GM10266 (cell line): ENCODE data around the gene PSAPL1.

Source experiments
- DNase-seq: peaks from one replicate; pipeline ENCODE4 v3.0.0; 2012; ENCODE audit errors: extremely low spot score
- TF ChIP-seq, protein P1 (sequence below): IDR thresholded peaks from 2 replicates; pipeline ENCODE4 v1.5.1; 2012; ENCODE audit warnings: mild to moderate bottlenecking, low read depth; ENCODE audit not compliant: control insufficient read depth, insufficient read depth; ENCODE audit errors: missing control alignments

The PSAPL1 gene

GRCh38 chr4:7450775-7451433, 16.2 kb upstream of the PSAPL1 start:
- no peak for DNase-seq
- TF ChIP-seq, protein P1, sequence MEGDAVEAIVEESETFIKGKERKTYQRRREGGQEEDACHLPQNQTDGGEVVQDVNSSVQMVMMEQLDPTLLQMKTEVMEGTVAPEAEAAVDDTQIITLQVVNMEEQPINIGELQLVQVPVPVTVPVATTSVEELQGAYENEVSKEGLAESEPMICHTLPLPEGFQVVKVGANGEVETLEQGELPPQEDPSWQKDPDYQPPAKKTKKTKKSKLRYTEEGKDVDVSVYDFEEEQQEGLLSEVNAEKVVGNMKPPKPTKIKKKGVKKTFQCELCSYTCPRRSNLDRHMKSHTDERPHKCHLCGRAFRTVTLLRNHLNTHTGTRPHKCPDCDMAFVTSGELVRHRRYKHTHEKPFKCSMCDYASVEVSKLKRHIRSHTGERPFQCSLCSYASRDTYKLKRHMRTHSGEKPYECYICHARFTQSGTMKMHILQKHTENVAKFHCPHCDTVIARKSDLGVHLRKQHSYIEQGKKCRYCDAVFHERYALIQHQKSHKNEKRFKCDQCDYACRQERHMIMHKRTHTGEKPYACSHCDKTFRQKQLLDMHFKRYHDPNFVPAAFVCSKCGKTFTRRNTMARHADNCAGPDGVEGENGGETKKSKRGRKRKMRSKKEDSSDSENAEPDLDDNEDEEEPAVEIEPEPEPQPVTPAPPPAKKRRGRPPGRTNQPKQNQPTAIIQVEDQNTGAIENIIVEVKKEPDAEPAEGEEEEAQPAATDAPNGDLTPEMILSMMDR, result no peak

DNA sequence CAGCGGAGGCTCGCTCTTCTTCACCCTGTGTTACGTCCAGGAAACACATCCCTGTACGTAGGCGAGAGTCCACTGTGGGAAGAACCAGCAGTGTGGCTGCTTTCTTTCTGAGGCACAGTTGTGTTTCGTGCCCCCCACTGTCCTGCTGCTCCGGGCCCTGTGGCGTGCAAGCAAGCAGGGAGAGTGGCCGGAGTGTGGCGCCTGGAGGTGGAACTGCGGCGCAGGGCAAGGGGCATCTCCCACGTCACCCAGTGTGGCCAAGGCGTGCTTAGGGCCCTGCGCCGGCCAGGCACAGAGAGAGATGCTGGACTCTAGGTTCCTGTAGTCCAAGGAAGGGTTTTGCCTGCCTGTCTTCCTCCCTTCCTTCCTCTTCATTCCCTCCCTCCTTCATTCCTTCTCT, 13.3 kb upstream of the PSAPL1 start:
- TF ChIP-seq, protein P1, result no peak
- DNase-seq, result no peak

DNA sequence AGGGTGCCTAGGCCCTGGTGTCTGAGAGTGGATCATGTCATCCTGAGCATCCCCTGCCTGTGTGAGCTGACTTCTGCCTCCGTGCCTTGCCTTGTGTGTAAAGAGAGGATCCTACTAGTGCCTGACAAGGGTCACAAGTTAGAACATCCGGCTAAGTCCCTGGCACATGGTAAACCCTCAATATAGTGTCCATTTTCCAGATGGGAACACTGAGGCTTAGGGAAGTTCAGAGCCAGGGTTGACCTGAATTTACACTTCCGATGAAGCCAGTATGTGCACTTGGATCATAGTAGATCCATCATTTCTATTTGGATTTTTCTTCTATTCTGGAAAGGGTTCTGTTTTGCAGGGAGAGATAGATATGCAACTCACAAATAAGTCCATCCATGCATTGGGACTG, 12.5 kb upstream of the PSAPL1 start:
- no peak for DNase-seq
- TF ChIP-seq, protein P1, result no peak

DNA sequence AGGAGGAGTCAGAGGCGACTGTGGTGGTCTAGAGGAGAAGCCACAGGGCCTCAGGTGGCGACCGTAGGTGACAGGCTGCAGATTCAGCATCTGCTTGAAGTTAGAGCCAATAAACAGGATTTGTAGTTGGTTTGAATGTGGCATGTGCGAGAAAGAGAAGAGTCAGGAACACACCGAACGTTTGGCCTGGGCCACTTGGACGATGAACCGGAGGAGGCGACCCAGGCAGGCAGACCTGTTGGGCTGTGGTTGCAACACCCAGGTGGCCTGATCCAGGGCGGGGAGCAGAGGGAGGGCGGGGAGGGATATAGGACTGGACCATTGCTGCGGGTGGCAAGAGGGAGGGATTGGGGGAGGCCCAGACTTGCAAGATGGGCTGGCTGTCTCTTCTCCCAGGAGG, 10.0 kb upstream of the PSAPL1 start:
- no peak for DNase-seq
- TF ChIP-seq, protein P1, result no peak

DNA sequence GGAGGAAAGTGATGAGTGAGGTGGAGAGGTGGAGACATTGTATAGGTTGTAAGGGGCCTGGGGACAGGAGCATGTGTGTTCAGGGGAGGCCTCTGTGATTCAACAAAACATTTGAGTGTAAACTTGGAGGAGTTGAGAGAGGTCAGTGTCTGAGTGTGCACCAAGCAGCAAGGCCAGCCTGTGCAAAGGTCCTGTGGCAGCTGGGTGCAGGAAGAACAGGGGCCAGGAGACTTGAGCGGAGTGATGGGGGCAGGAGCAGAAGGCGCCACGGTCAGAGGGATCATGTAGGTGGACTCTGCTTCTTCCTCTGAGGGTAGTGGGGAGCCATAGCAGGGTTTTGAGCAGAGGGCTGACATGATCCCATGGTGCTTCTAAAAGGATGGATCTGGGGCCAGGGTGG, 9.6 kb upstream of the PSAPL1 start:
- TF ChIP-seq, protein P1, result no peak
- no peak for DNase-seq

DNA sequence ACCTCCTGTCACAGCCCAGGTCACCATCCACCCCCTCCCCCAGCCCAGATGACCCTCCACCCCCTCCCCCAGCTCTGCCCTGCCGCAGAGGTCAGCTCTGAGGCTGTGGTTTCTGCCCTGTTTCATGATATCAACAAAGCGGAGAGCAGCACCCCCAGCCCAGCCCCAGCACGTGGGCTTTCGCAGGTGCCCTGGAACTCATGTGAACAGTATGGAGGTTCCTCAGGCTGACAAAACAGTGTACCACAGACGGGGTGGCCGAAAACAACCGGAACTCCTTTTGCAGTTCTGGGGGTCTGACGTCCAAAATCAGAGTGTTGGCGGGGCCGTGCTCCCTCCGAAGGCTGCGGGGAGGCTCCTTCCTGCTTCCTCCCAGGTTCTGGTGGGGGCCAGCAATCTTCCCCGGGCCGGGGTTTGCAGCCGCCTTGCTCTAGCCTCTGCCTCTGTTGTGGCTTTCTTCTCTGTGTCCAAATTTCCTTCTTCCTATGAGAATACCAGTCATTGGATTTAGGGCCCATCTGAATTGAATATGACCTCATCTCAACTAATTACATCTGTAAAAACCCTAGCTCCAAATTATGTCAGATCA, 7.9 kb upstream of the PSAPL1 start:
- TF ChIP-seq, protein P1, result no peak
- DNase-seq, result no peak

DNA sequence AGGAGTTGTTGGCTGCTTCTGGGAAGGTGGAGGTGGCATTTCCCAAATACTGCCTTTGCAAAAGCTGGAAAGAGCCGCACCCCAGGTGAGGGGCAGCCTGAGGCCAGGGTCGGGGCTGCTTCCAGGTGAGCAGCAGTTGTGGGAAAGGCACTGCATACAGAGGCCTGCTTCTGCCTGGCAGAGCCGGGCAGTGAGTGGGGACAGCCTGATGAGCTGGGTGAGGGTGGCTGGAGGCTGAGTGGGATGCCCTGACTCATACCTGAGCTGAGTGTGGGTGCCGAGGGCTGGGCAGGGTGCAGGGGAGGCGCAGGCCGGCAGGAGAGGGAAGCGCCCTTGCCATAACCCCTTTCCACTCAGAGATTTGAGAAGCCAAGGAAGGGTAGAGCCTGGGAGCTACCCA, 6.5 kb upstream of the PSAPL1 start:
- no peak for DNase-seq
- TF ChIP-seq, protein P1, result no peak
